T-helper 9 cell (primary cell): ENCODE results near the gene THBS1.

Source experiments
- DNase-seq: peaks from one replicate; pipeline ENCODE4 v3.0.0-alpha.2; 2020

Gene THBS1

DNA sequence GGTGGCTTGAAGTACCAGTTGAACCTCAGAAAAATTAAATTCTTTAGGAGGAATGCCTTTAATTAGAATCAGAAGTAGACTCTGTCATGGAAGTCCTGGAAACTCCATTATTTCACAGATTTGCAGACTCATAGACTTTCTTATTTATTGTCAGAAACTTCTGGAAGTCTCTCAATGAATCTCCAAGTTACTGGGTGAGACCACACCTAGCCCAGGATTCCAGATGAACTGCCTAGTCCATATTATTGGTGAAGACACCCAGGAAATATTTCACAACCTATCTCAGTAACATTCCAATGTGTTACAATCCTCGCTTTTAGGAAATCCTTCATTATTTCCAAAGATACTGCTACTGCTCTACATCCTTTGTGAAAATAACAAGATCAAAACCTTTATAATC is 6.5 kb upstream of the THBS1 start:
- no peak for DNase-seq

DNA sequence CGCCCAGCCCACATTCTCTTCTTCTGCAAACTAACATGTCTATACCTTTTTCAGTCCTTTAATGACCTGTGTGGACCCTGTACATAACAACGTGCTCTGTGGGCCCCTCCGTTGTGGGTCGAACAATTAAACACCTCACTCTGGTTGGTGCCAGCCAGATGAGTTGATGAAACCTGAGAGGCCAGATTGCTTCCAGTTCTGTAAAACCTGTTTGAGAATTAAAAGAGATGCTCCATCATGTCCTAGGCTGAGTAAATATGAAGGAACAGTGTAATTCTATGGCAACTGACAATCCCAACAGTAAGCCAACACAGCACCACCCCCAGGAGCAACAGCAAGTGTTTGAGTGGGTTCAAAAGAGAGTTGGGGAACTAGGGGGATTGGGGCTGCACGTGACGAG is 5.7 kb upstream of the THBS1 start:
- DNase-seq, result no peak

DNA sequence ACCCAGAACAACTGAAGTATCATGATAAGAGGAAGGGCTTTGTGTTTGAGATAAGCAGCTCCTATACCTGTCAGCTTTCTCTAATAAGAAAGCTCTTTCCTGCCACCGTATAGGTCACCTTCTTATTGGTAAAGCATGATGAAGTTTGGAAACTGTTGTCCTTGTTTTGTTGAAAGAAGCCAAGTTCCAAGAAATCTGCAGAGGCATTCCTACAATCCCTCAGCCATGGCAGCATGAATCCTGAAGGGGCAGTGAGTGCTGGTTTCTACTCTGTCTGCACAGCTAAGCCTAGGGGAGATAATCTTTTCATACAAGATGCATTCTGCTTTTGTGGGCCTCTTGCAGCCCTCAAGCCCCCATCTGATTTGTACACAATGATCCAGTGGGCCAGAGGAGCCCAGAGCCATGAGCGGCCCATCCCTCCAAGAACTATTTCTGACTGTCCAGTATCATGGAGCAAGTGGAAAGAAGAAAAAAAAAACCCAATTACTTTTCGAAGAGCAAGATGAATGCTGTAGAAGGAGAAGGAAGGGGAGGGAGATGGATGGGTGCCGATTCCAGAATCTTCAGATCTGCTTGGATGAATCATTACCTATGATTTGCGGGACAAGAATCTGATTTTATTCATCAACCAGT is 1.9 kb upstream of the THBS1 start:
- no peak for DNase-seq

DNA sequence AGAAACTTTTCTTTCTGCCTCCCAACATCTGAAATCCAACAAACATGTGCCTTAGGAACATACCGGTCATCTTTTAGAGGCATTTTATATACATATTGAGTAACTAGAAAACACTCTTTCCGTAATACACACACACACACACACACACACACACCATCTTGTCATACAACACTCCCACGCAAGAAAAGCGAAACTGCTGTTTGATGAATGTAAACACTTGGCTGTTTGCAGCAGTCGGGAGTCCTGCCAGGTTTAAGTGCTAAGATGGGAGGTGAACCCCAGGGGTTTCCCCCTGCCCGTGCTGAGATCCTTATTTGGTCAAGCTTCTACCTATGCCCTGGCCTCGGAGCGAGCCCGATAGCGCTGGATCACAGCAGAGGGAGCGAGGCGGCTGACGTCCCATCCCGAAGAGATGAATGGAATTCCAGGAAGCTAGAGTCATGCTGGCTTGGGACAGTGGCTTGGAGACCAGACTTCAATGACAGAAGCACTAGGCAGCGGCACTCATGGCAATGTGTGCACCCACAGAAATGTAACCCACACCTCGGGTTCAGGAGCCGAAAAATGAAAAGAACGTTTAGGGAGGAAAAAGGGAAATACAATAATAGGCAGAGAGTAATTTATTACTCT is 1.3 kb upstream of the THBS1 start:
- DNase-seq, result no peak

DNA sequence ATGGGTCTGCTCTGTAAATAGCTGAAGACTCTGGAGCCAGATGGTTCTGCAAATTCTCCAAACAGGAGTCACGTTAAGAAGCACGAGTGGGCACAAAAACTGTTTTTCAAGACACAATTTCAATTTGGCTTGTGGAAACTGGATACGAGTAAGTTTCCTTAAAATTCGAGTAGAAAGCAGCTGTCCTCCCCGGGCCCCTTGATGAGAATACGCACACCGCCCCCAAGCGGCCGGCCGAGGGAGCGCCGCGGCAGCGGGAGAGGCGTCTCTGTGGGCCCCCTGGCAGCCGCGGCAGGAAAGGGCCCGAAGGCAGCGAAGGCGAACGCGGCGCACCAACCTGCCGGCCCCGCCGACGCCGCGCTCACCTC is 778 bp upstream of the THBS1 start:
- DNase-seq, result peak; percentile 89

DNA sequence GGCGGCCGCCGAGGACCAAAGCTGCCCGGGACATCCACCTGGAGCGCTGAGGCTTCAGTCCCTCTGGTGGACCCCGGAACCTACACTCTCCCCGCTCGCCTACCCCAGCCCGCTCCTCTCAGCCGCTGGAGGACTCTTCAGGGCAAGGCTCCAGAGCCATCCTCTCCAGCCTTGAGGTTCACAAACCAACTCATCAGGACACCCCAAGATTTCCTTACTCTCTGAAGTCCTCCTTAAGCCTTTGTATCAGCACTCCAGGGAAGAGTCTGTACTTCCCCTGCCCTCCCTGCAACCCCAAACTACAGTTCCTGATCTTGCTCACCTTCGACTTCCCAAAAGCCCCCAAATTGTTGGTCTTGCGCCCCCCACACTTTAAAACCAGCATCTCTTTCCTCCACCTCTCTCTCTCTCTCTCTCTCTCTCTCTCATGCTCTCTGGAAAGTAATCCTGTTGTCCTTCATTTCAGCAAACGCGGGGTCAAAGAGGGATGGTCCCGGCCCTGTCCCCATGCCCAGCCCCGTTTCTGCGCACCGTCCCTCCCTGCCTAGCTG is 438 bp downstream of the THBS1 start:
- DNase-seq, result no peak

DNA sequence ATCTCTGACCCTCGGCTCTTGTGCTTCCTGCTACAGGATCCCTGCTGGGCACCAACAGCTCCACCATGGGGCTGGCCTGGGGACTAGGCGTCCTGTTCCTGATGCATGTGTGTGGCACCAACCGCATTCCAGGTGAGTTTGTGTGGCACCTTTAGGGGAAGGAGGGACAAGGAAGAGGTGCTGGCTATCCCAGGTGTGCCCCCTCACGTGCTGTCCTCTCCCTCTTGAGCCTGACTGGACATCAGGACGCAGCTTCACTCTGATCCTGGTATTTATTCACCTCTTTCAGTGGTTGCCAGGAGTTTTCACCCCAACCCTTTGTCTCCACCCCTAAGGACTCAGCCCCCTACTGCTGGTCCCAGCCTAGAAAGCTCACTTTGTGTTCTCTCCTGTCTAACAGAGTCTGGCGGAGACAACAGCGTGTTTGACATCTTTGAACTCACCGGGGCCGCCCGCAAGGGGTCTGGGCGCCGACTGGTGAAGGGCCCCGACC is 960 bp downstream of the THBS1 start:
- no peak for DNase-seq

DNA sequence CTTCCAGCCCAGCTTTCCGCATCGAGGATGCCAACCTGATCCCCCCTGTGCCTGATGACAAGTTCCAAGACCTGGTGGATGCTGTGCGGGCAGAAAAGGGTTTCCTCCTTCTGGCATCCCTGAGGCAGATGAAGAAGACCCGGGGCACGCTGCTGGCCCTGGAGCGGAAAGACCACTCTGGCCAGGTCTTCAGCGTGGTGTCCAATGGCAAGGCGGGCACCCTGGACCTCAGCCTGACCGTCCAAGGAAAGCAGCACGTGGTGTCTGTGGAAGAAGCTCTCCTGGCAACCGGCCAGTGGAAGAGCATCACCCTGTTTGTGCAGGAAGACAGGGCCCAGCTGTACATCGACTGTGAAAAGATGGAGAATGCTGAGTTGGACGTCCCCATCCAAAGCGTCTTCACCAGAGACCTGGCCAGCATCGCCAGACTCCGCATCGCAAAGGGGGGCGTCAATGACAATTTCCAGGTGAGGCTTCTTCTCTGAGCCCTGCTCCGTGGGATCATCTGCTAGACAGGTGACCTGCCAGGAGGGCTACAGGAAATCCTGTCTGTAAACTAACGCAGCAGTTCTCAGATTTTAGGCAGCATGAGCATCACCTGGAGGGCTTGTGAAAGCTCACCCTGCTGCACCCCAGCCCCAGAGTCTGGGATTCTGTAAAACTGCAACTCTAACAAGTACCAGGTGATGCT is 1.6 kb downstream of the THBS1 start:
- DNase-seq, result no peak

DNA sequence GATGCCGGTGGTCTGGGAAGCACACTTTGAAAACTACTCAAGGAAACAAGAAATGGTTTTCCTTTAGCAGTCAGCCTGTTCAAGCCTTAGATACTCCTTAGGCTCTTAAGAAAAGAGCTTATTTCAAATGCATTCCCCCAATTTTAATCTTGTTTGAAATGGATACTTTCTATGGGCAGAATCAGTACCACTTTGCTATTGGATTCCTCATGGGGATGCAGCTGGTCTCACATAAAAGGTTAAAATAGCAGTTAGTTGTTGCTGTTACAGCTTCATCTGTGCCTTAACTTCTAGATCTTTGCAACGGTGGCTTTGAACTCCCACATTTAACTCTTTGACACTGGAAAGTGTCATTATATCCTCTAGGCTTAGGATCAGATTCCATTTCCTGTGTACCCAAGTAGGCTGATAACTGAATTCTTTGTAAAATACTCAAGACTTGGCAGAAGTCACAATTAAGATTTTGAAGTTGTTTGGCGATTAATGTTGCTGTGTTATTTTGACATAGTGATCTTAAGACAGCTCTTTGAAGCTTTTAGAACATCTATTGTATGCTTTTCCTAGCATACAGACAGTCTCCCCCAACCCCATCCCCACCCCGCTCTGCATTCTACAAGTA is 2.2 kb downstream of the THBS1 start:
- DNase-seq, result no peak

DNA sequence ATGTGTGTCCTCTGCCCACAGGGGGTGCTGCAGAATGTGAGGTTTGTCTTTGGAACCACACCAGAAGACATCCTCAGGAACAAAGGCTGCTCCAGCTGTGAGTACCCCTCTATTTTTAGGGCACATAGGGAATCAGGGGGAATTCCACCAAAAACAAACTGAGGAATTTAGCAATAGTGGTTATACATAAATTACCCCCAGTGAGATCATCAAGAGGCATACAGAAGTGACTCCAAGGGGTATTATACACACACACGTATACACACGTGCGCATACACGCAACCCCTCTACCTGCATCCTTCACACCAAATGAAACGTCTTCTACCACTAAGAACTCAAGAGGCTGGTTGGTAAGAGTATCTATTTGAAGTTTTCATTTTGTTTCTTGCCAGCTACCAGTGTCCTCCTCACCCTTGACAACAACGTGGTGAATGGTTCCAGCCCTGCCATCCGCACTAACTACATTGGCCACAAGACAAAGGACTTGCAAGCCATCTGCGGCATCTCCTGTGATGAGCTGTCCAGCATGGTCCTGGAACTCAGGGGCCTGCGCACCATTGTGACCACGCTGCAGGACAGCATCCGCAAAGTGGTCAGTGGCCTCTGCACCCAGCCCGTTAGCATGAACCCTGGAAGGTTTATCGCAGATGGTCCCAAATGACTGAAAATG is 2.9 kb downstream of the THBS1 start:
- DNase-seq, result peak; percentile 23

DNA sequence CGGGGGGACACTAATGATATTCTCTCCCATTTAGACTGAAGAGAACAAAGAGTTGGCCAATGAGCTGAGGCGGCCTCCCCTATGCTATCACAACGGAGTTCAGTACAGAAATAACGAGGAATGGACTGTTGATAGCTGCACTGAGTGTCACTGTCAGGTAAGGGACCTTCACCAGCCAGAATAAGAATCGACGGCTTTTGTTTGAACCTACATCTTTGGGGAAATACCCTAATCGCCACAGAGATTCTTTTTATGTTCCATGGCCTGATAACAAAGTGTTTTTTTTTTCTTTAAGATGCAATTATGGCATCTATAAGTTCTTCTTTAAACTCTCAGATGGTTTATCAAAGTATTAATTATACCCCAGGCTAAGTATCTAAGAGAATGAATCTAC is 3.4 kb downstream of the THBS1 start:
- no peak for DNase-seq

DNA sequence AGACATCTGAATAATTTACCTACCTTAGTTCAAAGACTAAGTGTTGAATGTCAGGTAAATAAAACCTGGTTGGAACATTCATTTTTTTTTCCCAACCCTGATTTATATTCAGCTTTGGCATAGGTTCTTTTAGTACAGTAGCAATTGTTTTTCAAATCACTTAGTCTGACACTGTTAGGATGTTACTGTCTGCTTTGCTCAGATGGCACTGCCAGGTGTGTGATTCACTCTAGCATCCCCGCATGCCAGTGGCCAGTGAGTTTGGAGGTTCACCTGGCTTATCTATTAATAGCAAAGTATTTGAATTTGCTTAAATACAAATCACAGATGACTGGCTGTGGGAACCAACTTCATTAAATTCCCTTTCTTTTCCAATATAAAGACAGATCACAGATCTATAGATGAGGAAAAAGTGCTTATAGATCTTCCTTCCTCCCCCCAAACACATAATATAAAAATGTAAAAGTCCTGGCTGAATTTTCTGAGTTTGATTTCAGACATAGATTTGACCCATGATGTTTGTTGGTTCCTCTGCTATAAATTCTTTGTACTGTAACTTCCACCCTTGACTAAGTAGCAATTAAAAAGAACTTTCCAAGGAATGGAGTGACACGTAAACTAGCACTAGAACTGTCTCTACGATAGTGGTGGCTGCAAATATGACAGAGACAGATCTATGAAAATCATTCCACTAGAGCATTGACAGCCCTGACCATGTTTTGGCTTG is 3.9 kb downstream of the THBS1 start:
- no peak for DNase-seq

DNA sequence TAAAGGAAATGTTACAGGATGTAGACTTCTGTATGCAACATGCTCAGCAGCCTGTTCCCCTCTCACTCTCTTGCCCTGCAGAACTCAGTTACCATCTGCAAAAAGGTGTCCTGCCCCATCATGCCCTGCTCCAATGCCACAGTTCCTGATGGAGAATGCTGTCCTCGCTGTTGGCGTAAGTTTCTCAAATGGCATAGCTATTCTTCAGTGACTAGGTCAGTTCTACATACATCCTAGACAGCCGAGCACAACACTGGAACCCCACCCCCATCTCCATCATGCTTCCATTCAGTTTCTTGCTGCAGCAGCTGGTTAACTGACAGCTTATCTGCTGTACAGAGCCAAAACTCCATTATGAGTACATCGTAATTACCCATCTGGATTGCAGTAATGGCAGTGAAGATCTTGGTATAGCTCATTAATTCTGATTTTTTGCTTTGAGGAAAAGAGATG is 4.5 kb downstream of the THBS1 start:
- no peak for DNase-seq

DNA sequence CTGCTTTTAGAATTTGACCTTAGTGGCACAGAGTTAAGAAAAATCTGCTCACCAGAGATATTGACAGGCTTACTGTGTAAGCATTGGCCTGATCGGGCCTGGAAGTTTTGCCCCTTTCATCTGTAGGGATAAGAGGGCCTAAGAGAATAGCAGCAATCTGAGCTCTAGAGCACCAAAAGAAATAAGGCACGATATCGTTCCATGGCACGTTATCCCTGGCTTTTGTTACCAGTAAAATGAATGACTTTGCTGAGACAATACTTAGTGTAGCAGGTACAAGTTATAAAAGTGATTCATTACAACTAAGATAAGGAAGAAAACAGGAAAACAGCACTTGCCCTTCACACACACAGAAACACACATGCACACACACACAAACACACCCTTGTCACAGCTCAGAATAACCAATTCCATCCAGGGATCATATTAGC is 5.0 kb downstream of the THBS1 start:
- no peak for DNase-seq

DNA sequence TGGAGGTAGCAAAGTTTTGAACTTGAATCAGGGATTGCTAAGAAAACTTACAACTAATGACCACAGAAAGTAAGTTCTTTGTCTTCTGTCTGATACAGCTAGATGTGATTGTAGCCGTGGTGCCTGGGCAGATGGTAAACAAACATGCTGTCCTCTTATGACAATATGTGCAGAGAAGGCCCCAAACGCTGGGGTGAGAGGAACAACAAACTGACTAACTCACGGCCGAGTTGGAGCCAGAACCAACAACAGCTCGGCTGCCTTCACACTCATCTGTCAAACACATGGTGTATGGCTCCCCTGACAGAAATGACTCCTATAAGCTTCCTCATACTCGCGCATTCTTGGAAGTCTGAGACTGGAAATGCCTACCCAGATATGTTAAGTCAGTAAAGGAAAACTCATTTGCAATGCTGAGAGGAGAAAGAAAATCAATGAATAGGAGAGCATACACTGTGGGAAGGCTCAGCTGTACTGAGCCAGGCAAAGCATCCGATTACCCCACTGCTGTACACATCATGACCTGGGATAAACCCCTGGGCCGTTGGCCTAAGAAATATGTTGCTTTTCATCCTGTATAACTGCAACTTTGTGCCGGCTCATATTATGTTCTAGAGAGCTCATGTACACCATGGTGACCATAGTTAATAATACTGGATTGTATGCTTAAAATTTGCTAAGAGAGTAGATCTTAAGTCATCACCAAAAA is 5.7 kb downstream of the THBS1 start:
- no peak for DNase-seq

DNA sequence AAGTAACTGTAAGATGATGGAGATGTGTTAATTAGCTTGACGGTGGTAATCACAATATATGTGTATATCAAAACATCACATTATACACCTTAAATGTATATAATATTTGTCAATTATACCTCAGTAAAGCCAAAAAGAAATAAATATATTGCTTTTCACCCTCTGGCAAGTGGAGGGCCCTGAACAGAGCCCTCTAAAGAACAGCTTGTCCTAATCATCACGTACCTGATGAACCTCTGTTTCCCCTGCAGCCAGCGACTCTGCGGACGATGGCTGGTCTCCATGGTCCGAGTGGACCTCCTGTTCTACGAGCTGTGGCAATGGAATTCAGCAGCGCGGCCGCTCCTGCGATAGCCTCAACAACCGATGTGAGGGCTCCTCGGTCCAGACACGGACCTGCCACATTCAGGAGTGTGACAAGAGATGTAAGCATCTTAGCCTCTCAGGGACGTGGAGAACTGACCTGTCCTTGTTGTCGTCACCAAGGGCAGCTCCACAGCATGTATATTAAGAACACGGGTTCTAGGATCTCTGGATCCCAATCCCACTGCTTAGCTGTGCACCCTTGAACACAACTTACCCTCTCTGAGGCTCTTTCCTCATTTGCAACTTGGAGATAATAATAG is 6.3 kb downstream of the THBS1 start:
- DNase-seq, result no peak

DNA sequence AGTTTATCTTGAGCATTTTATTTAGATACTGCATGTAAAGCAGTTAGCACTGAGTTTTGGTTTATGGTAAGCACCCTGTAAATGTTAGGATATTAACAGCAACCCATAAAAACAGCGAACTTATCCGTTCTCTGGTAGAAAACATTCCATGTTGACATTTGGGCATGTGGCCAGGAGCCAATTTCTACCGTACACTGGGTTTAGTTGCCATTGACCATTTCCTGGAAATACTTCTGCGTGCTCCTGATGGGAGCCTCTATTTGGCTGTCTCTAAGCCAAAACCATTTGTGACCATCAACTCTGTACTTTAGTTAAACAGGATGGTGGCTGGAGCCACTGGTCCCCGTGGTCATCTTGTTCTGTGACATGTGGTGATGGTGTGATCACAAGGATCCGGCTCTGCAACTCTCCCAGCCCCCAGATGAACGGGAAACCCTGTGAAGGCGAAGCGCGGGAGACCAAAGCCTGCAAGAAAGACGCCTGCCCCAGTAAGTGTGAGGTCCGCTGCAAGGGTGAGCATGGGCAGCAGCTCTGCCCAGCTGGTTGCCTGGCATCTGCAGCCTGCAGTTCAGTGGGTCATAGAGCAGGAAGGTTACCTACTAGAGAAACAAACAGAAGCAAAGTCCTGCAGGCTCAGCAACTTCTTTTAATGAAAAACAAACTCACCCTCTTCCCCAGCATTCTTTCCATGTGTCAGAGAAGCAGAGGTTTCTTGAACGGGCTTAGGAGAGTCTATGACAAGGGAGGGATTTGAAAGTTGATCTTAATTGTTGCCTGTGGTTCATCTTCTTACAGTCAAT is 7.1 kb downstream of the THBS1 start:
- no peak for DNase-seq

DNA sequence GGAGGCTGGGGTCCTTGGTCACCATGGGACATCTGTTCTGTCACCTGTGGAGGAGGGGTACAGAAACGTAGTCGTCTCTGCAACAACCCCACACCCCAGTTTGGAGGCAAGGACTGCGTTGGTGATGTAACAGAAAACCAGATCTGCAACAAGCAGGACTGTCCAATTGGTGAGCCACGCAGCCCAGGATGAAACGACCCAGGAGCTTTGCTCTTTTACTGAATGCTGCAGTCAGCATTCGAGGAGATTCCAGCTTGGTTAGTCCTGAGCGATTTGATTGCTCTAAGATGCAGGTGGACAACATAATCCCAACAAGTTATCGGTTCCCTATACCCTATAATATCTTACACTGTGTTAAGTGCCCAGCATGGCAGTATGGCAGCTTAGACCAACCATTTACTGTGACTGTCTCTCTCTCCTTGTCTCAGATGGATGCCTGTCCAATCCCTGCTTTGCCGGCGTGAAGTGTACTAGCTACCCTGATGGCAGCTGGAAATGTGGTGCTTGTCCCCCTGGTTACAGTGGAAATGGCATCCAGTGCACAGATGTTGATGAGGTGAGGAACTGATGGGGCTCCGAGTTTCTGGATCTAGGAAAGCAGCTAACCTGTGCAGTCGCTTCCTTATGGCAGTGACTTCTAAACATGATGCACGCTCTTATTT is 7.8 kb downstream of the THBS1 start:
- DNase-seq, result no peak

DNA sequence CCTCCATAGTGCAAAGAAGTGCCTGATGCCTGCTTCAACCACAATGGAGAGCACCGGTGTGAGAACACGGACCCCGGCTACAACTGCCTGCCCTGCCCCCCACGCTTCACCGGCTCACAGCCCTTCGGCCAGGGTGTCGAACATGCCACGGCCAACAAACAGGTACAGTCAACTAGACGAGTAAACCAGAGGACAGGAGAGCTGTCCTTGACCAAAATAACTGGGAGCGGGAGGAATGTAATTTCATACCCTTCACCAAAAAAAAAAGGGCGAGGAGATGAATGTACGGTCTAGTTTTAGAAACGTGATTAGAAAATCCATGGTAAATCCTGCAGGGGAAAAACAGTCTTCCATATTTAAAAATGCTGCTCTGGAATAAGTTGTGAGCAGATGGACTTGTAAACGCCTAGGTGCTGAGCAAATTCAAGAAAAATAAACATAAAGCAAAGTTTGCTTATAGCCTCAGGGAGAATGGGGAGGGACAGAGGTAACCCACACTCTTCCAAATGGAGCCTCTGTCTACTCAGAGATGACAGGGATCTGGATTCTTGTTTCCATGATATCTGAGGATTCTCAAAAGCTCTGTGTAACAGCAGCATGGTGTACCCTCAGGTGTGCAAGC is 8.4 kb downstream of the THBS1 start:
- no peak for DNase-seq
